ENCODE data around the gene CNTN6. TPM values are rescaled to one million over a fixed set of nuclear protein-coding genes. Genes with fewer than 3 reads are reported as not detected.

CNTN6 gene
- total RNA-seq, 1 experiment from 2014 or later: not detected

GRCh38 chr3:1272546-1273265 is 179.9 kb downstream of the CNTN6 start:
- Mint-ChIP-seq H3K27me3 (ENCODE audit: low read depth) (no peaks in the 10 kb centered on the region), H3K9me3 (peaks cover 6 to 7% of the 10 kb centered on the region in 2 experiments; a peak in 4 of 5 replicates), H3K36me3 (ENCODE audit: insufficient read depth in 1 of 3, low read depth in 3 of 3) (peaks cover 0 to 10% (median 2%) of the 10 kb centered on the region in 3 experiments; a peak in 3 of 7 replicates), H3K4me3 (no peak overlapping the region), H3K27ac (no peak overlapping the region), H3K4me1 (no peaks in the 10 kb centered on the region)
- H3K18ac ChIP-seq (ENCODE audit: insufficient read length, low read depth, low read length): no peak overlapping the region
- no peak overlapping the region for H2AFZ ChIP-seq (ENCODE audit: low read length)
- no peak overlapping the region for H2BK5ac ChIP-seq (ENCODE audit: insufficient read length, low read length)
- DNase-seq: no peak
- H3K23ac ChIP-seq (ENCODE audit: insufficient read length, low read depth, low read length): no peak overlapping the region
- no peaks in the 10 kb centered on the region for H3K79me2 ChIP-seq (ENCODE audit: insufficient read depth, low read length)
- H2BK20ac ChIP-seq (ENCODE audit: low read depth, low read length, poor library complexity, severe bottlenecking): no peak overlapping the region
- H4K20me1 ChIP-seq (ENCODE audit: control insufficient read depth, insufficient read depth, insufficient read length): no peaks in the 10 kb centered on the region
- H4K5ac ChIP-seq (ENCODE audit: insufficient read length, low read depth, low read length): no peak overlapping the region
- no peak overlapping the region for H4K8ac ChIP-seq (replicated peaks; ENCODE audit: insufficient read length, low read depth, low read length)
- no peak overlapping the region for H3T11ph ChIP-seq (ENCODE audit: low read length)
- no peak overlapping the region for H2BK120ac ChIP-seq (ENCODE audit: low read depth, low read length, poor library complexity, severe bottlenecking)
- H3K27ac ChIP-seq (ENCODE audit: insufficient read length, low read depth, low read length): no peak overlapping the region
- H2BK12ac ChIP-seq (ENCODE audit: insufficient read length, low read depth, low read length): no peak overlapping the region
- no peaks in the 10 kb centered on the region for H3K23me2 ChIP-seq (ENCODE audit: insufficient read length, low read depth, low read length, poor library complexity, severe bottlenecking)
- H3K27me3 ChIP-seq (ENCODE audit: insufficient read depth, low read length): no peaks in the 10 kb centered on the region
- H3K79me1 ChIP-seq (ENCODE audit: insufficient read depth, low read depth, low read length, poor library complexity, severe bottlenecking): no peaks in the 10 kb centered on the region
- no peak overlapping the region for H3K14ac ChIP-seq (ENCODE audit: insufficient read depth, low read length)
- no peak overlapping the region for H3K9ac ChIP-seq (ENCODE audit: extremely low read depth, insufficient read length, low read length)
- no peak overlapping the region for H2BK15ac ChIP-seq (ENCODE audit: low read depth, low read length)
- H3K56ac ChIP-seq (ENCODE audit: insufficient read length, low read depth, low read length): no peak overlapping the region
- H3K9me3 ChIP-seq (ENCODE audit: control insufficient read depth, low read depth, low read length): no peaks in the 10 kb centered on the region
- no CpG with 5 or more reads among the region's 4 CpGs for WGBS (ENCODE audit: extremely low coverage, insufficient read length, low lambda C conversion rate)
- H4K91ac ChIP-seq (ENCODE audit: insufficient read length, low read depth, low read length): no peak overlapping the region
- no peak overlapping the region for H2AK5ac ChIP-seq (ENCODE audit: insufficient read length, low read length)
- H3K4ac ChIP-seq (ENCODE audit: low read depth, low read length): no peak overlapping the region
- no peaks in the 10 kb centered on the region for H3K4me1 ChIP-seq (ENCODE audit: insufficient read depth, low read length)
- H3K4me2 ChIP-seq (ENCODE audit: insufficient read depth, insufficient read length, low read length): no peak overlapping the region
- TF ChIP-seq CTCF (conservative IDR thresholded peaks at IDR 0.05): no peak
